NCI-H2107 treated with DMSO at 0.1 percent for 48 hours (cell line): ENCODE measurements around the gene ATG2A.

Source experiments
- DNase-seq: peaks from one replicate; lab custom pipeline; 2025; ENCODE audit not compliant: unreplicated experiment; lab: John Stamatoyannopoulos, UW

The ATG2A gene

GRCh38 chr11:64924910-64925284, 7.9 kb upstream of the ATG2A start:
- no peak for DNase-seq

DNA sequence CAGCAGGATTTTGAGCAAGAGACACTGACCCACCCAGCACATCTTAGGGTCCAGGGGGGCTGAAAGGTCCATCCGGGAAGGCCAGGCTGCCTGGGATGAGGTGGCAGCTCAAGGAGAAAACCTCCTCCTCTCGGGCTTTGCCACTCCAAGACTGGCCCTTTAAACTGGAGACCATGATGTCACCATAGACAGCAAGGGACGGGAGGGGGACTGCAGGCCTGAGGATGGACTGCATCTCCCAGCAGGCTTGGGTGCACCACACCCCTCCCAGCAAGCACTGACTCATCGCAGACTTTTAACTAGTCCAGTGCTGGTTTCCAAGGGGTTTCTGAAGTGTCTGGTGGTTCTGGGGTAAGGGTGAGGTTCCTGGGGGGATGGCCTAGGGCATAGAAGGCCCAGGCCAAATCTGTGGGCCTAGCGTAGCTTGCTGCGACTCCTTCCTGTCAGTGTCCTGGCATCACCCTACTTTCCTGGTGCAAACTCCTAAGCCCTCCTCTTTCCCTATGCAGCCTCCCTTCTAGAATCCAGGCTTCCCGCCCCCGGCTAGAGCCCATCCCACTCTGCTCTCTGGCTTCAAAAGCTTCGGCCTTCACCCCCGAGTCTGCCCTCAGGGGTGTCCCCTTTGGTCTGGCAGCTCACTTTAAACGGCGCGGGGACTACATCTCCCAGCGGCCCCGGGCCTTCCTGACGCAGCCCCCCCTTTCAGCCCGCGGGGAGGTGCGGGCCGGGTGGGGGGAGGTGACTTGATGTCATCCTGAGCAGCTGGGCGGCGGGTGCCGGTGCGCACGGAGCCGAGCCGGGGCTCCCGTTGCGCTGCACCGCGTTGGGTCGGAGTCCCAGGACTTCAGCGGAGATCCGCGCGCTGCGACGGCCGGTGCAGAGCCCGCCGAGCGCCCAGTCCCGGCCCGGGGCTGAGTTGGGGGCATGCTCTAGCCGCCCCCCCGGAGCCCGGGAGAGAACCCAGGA, 7.2 kb upstream of the ATG2A start, which contains the start of gene PPP2R5B:
PPP2R5B (plus strand) TSS at position 746 of the 966 bp plus-strand sequence. CDS start 1,046 bp downstream, outside the sequence.
- DNase-seq, result peak; percentile 55

DNA sequence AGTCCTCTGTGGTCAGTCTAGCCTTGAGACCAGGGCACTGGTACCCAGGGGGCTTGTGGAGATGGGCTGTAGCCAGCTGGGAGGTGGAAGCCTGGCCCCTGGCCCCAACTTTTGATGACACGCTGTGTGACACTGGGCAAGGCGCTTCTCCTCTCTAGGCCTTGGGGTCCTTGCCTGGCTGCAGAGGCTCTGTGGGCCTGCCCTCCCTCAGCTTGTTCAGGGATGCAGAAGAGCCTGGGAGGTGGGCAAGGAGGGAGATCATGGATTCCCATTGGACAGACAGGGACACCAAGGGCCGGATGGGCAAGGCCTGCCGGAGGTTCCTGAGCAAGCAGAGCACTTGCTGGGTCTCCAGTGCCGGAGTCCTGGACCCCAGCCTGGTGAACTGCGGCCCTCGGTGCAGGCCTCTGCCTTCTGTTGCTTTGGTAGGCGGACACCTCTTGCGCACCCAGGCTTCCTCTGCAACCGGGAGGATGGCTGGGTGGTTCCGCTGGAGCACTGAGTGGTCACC, 6.2 kb upstream of the ATG2A start:
- no peak for DNase-seq

DNA sequence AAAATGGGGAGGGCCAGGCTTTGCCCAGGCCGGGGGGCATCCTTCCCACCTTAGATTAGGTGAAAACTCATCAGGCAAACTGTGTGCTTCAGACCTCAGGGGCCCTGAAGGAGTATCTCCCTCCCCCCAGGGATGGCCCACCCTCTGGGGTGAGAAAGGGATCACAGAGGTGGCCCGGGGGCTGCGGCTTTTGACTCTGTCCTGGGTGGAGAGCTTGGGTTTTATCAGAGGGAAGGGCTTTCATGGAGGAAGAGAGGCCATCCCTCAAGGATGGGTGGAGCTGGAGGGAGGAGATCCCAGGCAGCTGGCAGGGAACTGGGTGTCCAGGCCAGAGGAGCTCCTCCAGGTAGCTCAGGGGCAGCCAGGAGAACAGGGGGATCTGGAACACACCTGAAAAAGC, 4.4 kb upstream of the ATG2A start:
- DNase-seq, result no peak

DNA sequence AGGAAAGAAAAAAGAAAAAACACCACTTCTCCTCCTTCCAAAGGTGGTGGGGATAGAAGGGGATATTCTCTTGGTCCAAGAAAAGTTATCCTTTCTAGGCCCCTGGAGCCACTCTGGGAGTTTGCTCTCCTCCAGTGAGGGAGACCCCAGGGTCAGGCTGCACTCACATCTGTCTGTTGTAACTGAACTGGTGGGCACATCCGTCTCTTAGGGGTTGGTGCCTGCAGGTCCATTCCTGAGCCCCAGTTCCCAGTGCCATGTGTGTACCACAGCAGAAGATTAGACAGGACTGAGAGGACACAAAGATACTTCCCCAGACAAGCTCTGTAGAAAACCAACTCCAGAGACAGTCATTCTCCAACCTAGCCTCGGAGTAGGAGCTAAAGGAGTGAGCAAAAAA, 3.1 kb upstream of the ATG2A start:
- no peak for DNase-seq

GRCh38 chr11:64919627-64920026, 2.6 kb upstream of the ATG2A start:
- no peak for DNase-seq

GRCh38 chr11:64918017-64918416, 1.0 kb upstream of the ATG2A start:
- no peak for DNase-seq

DNA sequence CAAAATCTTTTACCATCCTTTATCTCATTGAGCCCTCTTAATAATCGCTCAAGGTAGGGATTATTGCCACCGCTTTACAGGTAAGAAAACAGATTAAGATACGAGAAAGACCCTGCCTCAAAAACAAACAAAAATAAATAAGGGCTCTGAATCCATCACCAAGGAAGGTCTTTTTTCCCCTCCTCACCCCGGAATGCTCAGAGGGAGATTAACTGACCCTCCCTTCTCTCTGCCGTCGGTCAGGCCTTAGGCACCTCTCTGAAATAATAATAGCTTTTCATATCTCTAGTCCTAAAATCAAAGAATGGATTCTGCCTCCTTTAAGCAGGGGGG, 620 bp upstream of the ATG2A start:
- no peak for DNase-seq

DNA sequence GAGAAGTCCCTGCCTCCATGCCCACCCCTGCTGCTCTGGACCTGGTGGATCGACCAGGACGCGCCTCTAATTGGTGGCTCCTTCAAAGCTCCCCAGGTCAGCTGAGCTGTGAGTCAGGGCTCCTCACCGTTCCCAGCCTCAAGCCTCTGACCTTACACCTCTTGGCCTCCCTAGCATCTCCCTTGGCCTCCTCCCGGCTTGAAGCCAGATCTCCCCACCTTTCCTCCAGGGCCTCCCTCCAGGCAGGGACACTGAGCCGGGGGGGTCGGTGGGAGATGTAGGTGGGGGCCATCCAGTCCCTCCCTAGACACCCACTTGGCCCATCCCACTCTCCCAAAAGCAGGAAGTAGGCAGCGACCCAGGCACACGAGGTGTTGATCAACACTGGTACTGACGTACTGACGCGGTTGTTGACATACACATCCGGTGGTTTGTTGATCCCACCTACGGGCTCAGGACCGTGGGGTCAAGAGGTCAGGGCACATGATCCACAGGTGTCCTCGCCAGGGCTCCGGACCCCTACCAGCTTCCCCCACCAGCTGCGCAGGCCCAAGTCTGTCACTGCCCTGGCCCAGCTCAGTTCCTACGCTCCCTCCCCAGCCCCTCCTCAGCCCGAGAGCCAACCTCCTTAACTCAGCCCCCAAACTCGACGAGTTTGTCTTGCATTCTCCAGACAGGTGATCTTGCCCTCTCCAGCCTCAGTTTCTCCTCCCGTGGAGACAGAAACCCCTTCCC, 802 bp downstream of the ATG2A start:
- no peak for DNase-seq

DNA sequence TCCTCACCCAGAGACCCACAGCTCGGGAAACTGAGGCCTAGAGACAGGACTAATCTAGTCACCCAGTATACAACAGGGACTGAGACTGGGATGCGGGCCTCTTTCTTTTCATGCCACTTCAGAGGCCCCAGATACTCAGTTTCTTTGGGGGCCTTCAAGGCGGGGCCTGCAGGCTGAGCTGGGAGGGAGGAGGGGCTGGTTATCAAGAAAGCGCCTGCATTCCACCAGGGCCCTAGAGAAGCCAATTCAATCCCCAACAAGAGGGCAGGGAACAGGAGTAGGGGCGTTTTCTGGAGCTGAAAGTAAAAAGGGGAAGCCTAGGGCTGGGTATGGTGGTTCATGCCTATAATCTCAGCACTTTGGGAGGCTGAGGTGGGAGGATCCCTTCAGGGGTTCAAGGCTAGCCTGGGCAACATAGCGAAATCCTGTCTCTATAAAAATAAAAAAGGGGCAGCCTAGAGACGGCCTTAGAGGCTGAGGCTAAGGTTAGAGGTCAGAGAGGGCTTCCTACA, 1.6 kb downstream of the ATG2A start:
- no peak for DNase-seq

- no peak for DNase-seq
Measured at GRCh38 chr11:64914123-64914522, 2.9 kb downstream of the ATG2A start.

GRCh38 chr11:64913171-64913727, 3.8 kb downstream of the ATG2A start:
- DNase-seq, result no peak

- no peak for DNase-seq
Measured at GRCh38 chr11:64911689-64912088, 5.3 kb downstream of the ATG2A start.

GRCh38 chr11:64911142-64911541, 5.9 kb downstream of the ATG2A start:
- no peak for DNase-seq

- DNase-seq, result no peak
Measured at GRCh38 chr11:64910451-64911093, 6.4 kb downstream of the ATG2A start.

GRCh38 chr11:64909653-64910343, 7.2 kb downstream of the ATG2A start:
- DNase-seq, result no peak

GRCh38 chr11:64908766-64909165, 8.2 kb downstream of the ATG2A start:
- DNase-seq, result no peak

GRCh38 chr11:64906314-64906635, 10.7 kb downstream of the ATG2A start:
- no peak for DNase-seq

DNA sequence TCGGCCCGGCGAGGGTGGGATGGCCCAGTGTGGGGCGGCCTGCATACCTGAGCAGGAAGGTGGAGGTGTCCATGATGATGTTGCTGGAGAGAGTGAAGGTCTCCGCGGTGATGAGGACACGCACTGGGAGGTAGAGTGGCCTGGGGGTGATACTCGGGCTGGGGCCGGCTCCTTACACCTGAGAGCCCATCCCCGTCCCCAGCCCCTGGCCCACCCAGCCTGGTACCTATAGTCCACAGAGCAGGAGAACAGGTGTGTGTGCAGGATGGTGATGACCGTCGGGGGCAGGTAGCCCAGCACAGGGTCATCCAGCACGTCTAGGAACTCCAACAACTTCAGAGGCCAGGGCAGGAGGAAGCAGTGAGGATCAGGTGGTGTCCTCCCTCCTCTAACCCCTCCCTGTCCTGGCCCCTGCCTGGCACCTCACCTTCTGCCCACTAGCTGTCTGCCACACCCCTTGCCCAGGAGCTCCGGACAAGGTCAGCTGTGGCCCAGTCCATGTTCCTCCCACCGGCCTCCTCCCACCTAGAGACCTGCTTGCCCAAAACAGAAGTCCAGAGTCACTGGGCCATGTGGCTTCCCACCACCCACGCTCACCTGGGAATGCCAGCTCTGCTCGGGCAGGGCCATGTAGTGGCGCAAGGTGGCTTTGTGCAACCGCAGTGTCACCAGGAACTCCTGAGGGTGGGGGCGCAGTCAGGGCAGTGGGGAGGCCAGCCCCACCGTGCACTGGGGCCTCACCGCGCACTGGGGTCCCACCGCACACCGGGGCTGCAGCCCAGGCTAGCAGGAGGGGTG, 11.3 kb downstream of the ATG2A start:
- DNase-seq, result no peak
